SK-N-SH treated with all-trans-retinoic acid at 6 μM for 48 hours (cell line): ENCODE results near the gene CELF1.
A peak's percentile ranks its signal among the peaks of the same experiment; 100 is the strongest.

ENCODE experiments used
- ATAC-seq: fragments of 200-7000 bp; cut with Tn5 transposase; 3 replicates; pipeline ENCODE4 v1.9.1; 2020; ENCODE audit warnings: mild to moderate bottlenecking, moderate library complexity
- ARNTL ChIP-seq: fragments of 450-650 bp; formaldehyde crosslinking; IDR thresholded peaks from 2 replicates; pipeline ENCODE4 v1.5.0; 2020; ENCODE audit warnings: low read depth, mild to moderate bottlenecking, moderate library complexity, borderline replicate concordance
- BACH2 ChIP-seq: fragments of 250-450 bp; sonication (Bioruptor Pico); IDR thresholded peaks from 2 replicates; pipeline ENCODE4 v1.9.0; 2021; ENCODE audit warnings: mild to moderate bottlenecking, borderline replicate concordance
- CSDC2 ChIP-seq: fragments of 250-450 bp; sonication (Bioruptor Pico); IDR thresholded peaks from 2 replicates; pipeline ENCODE4 v1.5.0; 2020; ENCODE audit warnings: mild to moderate bottlenecking, moderate library complexity
- ESRRG ChIP-seq: fragments of 250-450 bp; sonication (Bioruptor Pico); IDR thresholded peaks from 2 replicates; pipeline ENCODE4 v1.6.1; 2021; ENCODE audit warnings: mild to moderate bottlenecking
- GLIS3 ChIP-seq: fragments of 250-450 bp; sonication (Bioruptor Pico); IDR thresholded peaks from 2 replicates; pipeline ENCODE4 v1.5.0; 2020; ENCODE audit warnings: mild to moderate bottlenecking, moderate library complexity
- OSR1 ChIP-seq: fragments of 250-450 bp; sonication (Bioruptor Pico); IDR thresholded peaks from 2 replicates; pipeline ENCODE4 v1.8.0; 2022; ENCODE audit warnings: moderate library complexity, mild to moderate bottlenecking, inconsistent platforms
- PPARA ChIP-seq: fragments of 250-450 bp; sonication (Bioruptor Pico); IDR thresholded peaks from 2 replicates; pipeline ENCODE4 v1.5.0; 2020; ENCODE audit warnings: mild to moderate bottlenecking, borderline replicate concordance
- TCF4 ChIP-seq: fragments of 250-450 bp; sonication (Bioruptor Pico); IDR thresholded peaks from 2 replicates; pipeline ENCODE4 v1.8.0; 2021; ENCODE audit warnings: mild to moderate bottlenecking, moderate library complexity, borderline replicate concordance
- ZC3H10 ChIP-seq: fragments of 250-450 bp; sonication (Bioruptor Pico); IDR thresholded peaks from 2 replicates; pipeline ENCODE4 v1.5.1; 2021; ENCODE audit warnings: mild to moderate bottlenecking, moderate library complexity
- ZFP3 ChIP-seq: fragments of 250-450 bp; sonication (Bioruptor Pico); IDR thresholded peaks from 2 replicates; pipeline ENCODE4 v1.5.0; 2020; ENCODE audit warnings: mild to moderate bottlenecking, moderate library complexity
- ZFP30 ChIP-seq: fragments of 450-650 bp; formaldehyde crosslinking; IDR thresholded peaks from 2 replicates; pipeline ENCODE4 v1.5.0; 2022; ENCODE audit warnings: mild to moderate bottlenecking, moderate library complexity
- ZNF70 ChIP-seq: fragments of 450-650 bp; formaldehyde crosslinking; IDR thresholded peaks from 2 replicates; pipeline ENCODE4 v1.5.0; 2020; ENCODE audit warnings: mild to moderate bottlenecking, moderate library complexity
- ZNF8 ChIP-seq: fragments of 450-650 bp; formaldehyde crosslinking; IDR thresholded peaks from 2 replicates; pipeline ENCODE4 v1.5.0; 2020; ENCODE audit warnings: mild to moderate bottlenecking, moderate library complexity
- TF ChIP-seq, protein P1 (sequence below): fragments of 250-450 bp; sonication (Bioruptor Pico); IDR thresholded peaks from 2 replicates; pipeline ENCODE4 v1.8.0; 2021; ENCODE audit warnings: low read depth, mild to moderate bottlenecking, moderate library complexity, borderline replicate concordance
- TF ChIP-seq, protein P2 (sequence below): fragments of 250-450 bp; sonication (Bioruptor Pico); IDR thresholded peaks from 2 replicates; pipeline ENCODE4 v1.5.1; 2021; ENCODE audit warnings: mild to moderate bottlenecking, moderate library complexity
- TF ChIP-seq, protein P3 (sequence below): fragments of 250-450 bp; sonication (Bioruptor Pico); IDR thresholded peaks from 2 replicates; pipeline ENCODE4 v1.5.1; 2020; ENCODE audit warnings: low read depth, mild to moderate bottlenecking, moderate library complexity
- TF ChIP-seq, protein P4 (sequence below): fragments of 250-450 bp; sonication (Bioruptor Pico); IDR thresholded peaks from 2 replicates; pipeline ENCODE4 v1.5.0; 2020; ENCODE audit warnings: mild to moderate bottlenecking, moderate library complexity
- TF ChIP-seq, protein P5 (sequence below): fragments of 250-450 bp; sonication (Bioruptor Pico); IDR thresholded peaks from 2 replicates; pipeline ENCODE4 v1.8.0; 2020; ENCODE audit warnings: mild to moderate bottlenecking, moderate library complexity, borderline replicate concordance

The CELF1 gene

DNA sequence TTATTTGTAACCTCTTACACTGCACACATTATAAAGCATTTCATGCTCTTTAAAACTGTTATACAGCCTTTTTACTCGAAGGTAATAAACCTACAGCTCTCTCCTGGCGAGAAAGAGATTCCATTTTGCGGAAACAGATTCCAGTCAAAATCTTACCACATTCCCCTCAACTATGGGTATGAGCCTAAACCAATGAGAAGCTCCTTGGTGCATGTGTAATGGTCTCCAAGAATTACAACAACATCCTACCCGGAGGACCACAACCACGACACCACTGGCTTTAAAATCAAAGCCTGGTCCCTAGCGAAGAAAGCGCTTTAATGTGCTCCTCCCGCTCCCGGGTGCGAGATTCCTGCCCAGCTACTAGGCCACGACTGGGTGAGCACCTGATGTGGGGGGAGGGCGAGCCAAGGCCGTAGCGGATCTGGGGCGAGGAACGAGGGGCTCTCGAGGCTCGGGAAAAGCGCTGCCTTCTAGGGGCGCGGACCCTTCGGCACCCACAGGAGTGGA, 821 bp downstream of the CELF1 start:
- TF ChIP-seq, protein P1, sequence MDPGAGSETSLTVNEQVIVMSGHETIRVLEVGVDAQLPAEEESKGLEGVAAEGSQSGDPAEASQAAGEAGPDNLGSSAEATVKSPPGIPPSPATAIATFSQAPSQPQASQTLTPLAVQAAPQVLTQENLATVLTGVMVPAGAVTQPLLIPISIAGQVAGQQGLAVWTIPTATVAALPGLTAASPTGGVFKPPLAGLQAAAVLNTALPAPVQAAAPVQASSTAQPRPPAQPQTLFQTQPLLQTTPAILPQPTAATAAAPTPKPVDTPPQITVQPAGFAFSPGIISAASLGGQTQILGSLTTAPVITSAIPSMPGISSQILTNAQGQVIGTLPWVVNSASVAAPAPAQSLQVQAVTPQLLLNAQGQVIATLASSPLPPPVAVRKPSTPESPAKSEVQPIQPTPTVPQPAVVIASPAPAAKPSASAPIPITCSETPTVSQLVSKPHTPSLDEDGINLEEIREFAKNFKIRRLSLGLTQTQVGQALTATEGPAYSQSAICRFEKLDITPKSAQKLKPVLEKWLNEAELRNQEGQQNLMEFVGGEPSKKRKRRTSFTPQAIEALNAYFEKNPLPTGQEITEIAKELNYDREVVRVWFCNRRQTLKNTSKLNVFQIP (CRISPR knock-in tag) = no peak
- TF ChIP-seq TCF4 (CRISPR knock-in tag) (no peak), ZFP3 (CRISPR knock-in tag) (no peak), ARNTL (CRISPR knock-in tag) (no peak), CSDC2 (no peak), PPARA (CRISPR knock-in tag) (no peak), ZFP30 (CRISPR knock-in tag) (no peak), OSR1 (CRISPR knock-in tag) (no peak), ZNF70 (CRISPR knock-in tag) (no peak), BACH2 (CRISPR knock-in tag) (no peak), ESRRG (no peak)
- TF ChIP-seq, protein P2, sequence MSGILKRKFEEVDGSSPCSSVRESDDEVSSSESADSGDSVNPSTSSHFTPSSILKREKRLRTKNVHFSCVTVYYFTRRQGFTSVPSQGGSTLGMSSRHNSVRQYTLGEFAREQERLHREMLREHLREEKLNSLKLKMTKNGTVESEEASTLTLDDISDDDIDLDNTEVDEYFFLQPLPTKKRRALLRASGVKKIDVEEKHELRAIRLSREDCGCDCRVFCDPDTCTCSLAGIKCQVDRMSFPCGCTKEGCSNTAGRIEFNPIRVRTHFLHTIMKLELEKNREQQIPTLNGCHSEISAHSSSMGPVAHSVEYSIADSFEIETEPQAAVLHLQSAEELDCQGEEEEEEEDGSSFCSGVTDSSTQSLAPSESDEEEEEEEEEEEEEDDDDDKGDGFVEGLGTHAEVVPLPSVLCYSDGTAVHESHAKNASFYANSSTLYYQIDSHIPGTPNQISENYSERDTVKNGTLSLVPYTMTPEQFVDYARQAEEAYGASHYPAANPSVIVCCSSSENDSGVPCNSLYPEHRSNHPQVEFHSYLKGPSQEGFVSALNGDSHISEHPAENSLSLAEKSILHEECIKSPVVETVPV (CRISPR knock-in tag) = no peak
- ATAC-seq = peak; percentile 26

DNA sequence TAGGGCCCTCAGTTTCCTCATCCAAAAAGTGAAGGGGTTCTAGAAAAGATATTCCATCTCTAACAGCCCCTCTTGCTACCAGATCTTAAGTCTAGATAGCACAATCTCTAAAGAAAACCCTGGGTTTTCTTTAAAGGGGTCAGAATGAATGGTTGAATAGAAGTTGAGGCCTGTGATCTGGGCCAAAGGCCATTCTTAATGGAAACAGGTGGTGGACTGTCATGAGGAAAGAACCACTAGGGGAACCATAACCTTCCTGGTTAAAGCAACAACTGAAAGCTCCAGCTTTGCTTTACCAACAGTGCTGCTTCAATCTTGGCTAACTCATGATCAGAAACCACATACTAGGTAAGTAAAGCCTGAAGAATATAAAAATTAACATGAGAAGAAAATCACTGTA, 1.8 kb downstream of the CELF1 start:
- ATAC-seq = 0 out of 3 replicates have a peak, but pooled peaks have one; percentile 15
- no peak for TF ChIP-seq ZC3H10 (CRISPR knock-in tag)
- no peak for TF ChIP-seq BACH2 (CRISPR knock-in tag)
- TF ChIP-seq, protein P3, sequence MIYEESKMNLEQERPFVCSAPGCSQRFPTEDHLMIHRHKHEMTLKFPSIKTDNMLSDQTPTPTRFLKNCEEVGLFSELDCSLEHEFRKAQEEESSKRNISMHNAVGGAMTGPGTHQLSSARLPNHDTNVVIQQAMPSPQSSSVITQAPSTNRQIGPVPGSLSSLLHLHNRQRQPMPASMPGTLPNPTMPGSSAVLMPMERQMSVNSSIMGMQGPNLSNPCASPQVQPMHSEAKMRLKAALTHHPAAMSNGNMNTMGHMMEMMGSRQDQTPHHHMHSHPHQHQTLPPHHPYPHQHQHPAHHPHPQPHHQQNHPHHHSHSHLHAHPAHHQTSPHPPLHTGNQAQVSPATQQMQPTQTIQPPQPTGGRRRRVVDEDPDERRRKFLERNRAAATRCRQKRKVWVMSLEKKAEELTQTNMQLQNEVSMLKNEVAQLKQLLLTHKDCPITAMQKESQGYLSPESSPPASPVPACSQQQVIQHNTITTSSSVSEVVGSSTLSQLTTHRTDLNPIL (CRISPR knock-in tag) = no peak
- TF ChIP-seq TCF4 (CRISPR knock-in tag) = no peak
- TF ChIP-seq, protein P4, sequence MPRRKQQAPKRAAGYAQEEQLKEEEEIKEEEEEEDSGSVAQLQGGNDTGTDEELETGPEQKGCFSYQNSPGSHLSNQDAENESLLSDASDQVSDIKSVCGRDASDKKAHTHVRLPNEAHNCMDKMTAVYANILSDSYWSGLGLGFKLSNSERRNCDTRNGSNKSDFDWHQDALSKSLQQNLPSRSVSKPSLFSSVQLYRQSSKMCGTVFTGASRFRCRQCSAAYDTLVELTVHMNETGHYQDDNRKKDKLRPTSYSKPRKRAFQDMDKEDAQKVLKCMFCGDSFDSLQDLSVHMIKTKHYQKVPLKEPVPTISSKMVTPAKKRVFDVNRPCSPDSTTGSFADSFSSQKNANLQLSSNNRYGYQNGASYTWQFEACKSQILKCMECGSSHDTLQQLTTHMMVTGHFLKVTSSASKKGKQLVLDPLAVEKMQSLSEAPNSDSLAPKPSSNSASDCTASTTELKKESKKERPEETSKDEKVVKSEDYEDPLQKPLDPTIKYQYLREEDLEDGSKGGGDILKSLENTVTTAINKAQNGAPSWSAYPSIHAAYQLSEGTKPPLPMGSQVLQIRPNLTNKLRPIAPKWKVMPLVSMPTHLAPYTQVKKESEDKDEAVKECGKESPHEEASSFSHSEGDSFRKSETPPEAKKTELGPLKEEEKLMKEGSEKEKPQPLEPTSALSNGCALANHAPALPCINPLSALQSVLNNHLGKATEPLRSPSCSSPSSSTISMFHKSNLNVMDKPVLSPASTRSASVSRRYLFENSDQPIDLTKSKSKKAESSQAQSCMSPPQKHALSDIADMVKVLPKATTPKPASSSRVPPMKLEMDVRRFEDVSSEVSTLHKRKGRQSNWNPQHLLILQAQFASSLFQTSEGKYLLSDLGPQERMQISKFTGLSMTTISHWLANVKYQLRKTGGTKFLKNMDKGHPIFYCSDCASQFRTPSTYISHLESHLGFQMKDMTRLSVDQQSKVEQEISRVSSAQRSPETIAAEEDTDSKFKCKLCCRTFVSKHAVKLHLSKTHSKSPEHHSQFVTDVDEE (CRISPR knock-in tag) = no peak
- no peak for TF ChIP-seq ZNF8 (CRISPR knock-in tag)
- TF ChIP-seq, protein P1 (CRISPR knock-in tag) = no peak
- TF ChIP-seq, protein P5, sequence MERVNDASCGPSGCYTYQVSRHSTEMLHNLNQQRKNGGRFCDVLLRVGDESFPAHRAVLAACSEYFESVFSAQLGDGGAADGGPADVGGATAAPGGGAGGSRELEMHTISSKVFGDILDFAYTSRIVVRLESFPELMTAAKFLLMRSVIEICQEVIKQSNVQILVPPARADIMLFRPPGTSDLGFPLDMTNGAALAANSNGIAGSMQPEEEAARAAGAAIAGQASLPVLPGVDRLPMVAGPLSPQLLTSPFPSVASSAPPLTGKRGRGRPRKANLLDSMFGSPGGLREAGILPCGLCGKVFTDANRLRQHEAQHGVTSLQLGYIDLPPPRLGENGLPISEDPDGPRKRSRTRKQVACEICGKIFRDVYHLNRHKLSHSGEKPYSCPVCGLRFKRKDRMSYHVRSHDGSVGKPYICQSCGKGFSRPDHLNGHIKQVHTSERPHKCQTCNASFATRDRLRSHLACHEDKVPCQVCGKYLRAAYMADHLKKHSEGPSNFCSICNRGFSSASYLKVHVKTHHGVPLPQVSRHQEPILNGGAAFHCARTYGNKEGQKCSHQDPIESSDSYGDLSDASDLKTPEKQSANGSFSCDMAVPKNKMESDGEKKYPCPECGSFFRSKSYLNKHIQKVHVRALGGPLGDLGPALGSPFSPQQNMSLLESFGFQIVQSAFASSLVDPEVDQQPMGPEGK = no peak
- TF ChIP-seq CSDC2 = no peak
- no peak for TF ChIP-seq GLIS3 (CRISPR knock-in tag)
- TF ChIP-seq, protein P2 (CRISPR knock-in tag) = no peak
- no peak for TF ChIP-seq ESRRG
